Fibroblast of lung (primary cell): ENCODE results near the gene RGS7. TPM values are rescaled to one million over a fixed set of nuclear protein-coding genes. Genes with fewer than 3 reads are reported as not detected.

ENCODE experiments used
- DNase-seq, 2 donors: peaks; one replicate each; pipeline versions ENCODE4 v3.0.0 to v3.0.0-alpha.2; 2010; ENCODE audit warnings: low read depth in 2 of 2
- H2AFZ ChIP-seq: 2 replicates; pipeline ENCODE4 v1.5.1; 2012; ENCODE audit warnings: low read length, control low read depth, inconsistent platforms
- H3K27ac ChIP-seq: 2 replicates; pipeline ENCODE4 v1.5.1; 2011; ENCODE audit warnings: low read length, control low read depth; ENCODE audit not compliant: insufficient read depth
- H3K27me3 ChIP-seq: 2 replicates; pipeline ENCODE4 v1.5.1; 2011; ENCODE audit warnings: mild to moderate bottlenecking, low read length; ENCODE audit not compliant: control insufficient read depth, insufficient read depth
- H3K36me3 ChIP-seq: 2 replicates; pipeline ENCODE4 v1.5.1; 2011; ENCODE audit warnings: low read length; ENCODE audit not compliant: control insufficient read depth, insufficient read depth
- H3K4me1 ChIP-seq: 2 replicates; pipeline ENCODE4 v1.5.1; 2011; ENCODE audit warnings: low read length; ENCODE audit not compliant: control insufficient read depth, insufficient read depth; ENCODE audit errors: extremely low read depth
- H3K4me2 ChIP-seq: 2 replicates; pipeline ENCODE4 v1.5.1; 2011; ENCODE audit warnings: low read length, control low read depth; ENCODE audit not compliant: insufficient read depth; ENCODE audit errors: extremely low read depth
- H3K4me3 ChIP-seq, 4 experiments: fragments of 200-600 bp in 1 of 4; sonication (generic) in 1 of 4; replicated peaks in 1 of 4; 2 replicates each; pipeline ENCODE4 v1.5.1; 2011 to 2016; ENCODE audit warnings: low read length in 4 of 4, low read depth in 3 of 4, mild to moderate bottlenecking in 3 of 4, control low read depth in 2 of 4, inconsistent platforms in 1 of 4, mixed read lengths in 1 of 4; ENCODE audit not compliant: insufficient read depth in 1 of 4; ENCODE audit errors: control extremely low read depth in 1 of 4
- H3K79me2 ChIP-seq: 2 replicates; pipeline ENCODE4 v1.5.1; 2012; ENCODE audit warnings: mild to moderate bottlenecking, low read length, inconsistent platforms; ENCODE audit not compliant: control insufficient read depth, insufficient read depth
- H3K9ac ChIP-seq: 2 replicates; pipeline ENCODE4 v1.5.1; 2011; ENCODE audit warnings: mild to moderate bottlenecking, low read length, control low read depth; ENCODE audit not compliant: insufficient read depth
- H3K9me3 ChIP-seq: 2 replicates; pipeline ENCODE4 v1.5.1; 2012; ENCODE audit warnings: low read depth, low read length; ENCODE audit not compliant: control insufficient read depth, insufficient read depth
- H4K20me1 ChIP-seq: 2 replicates; pipeline ENCODE4 v1.5.1; 2011; ENCODE audit warnings: low read length; ENCODE audit not compliant: control insufficient read depth, insufficient read depth; ENCODE audit errors: extremely low read depth
- CTCF ChIP-seq, 2 donors: IDR thresholded peaks in 1 of 2; conservative IDR thresholded peaks in 1 of 2; 1 replicate in 1 of 2; 2 replicates in 1 of 2; pipeline ENCODE4 v1.5.1; 2011 to 2012; ENCODE audit warnings: low read length in 2 of 2, control low read depth in 1 of 2, inconsistent platforms in 1 of 2, low read depth in 1 of 2, mild to moderate bottlenecking in 1 of 2
- EZH2 ChIP-seq: IDR thresholded peaks from 2 replicates; pipeline ENCODE4 v1.5.1; 2012; ENCODE audit warnings: low read length, control low read depth, mild to moderate bottlenecking; ENCODE audit errors: missing control alignments
- polyA plus RNA-seq, 2 donors: library from polyadenylated mRNA; depleted of rRNA in 1 of 2; stranded (reverse) in 1 of 2; unstranded in 1 of 2; fragments of >200 nt; gene quantifications; 2 replicates each; pipeline ENCODE4 v1.2.1, GENCODE V29; 2011 to 2012; ENCODE audit warnings: missing spikeins in 1 of 2
- total RNA-seq: library from RNA; depleted of rRNA; stranded (reverse); fragments of >200 nt; gene quantifications from 2 replicates; pipeline ENCODE4 v1.2.1, GENCODE V29; 2014

The RGS7 gene
- total and polyA plus RNA-seq, 2 donors (not counting 1 experiment from before 2014, with no cell fraction given) = 3.6 to 4.2 TPM

- no peak for DNase-seq
- no peaks in the 10 kb centered on the region for H3K27me3 ChIP-seq
- no peak overlapping the region for H2AFZ ChIP-seq
- no peak overlapping the region for H3K9ac ChIP-seq
- H3K9me3 ChIP-seq = no peaks in the 10 kb centered on the region
- no peaks in the 10 kb centered on the region for H3K4me1 ChIP-seq
- no peak overlapping the region for H3K4me3 ChIP-seq
- H3K4me2 ChIP-seq = no peak overlapping the region
- no peak overlapping the region for H3K27ac ChIP-seq
- TF ChIP-seq CTCF (conservative IDR thresholded peaks at IDR 0.05 in 1 of 2, IDR thresholded peaks at IDR 0.05 in 1 of 2; ENCODE audit: low read depth in 1 of 2, low read length in 2 of 2) = no peak
- no peak for TF ChIP-seq EZH2
- no peaks in the 10 kb centered on the region for H4K20me1 ChIP-seq
- no peaks in the 10 kb centered on the region for H3K36me3 ChIP-seq
- H3K79me2 ChIP-seq = no peaks in the 10 kb centered on the region
Measured at GRCh38 chr1:240772131-240772530, 584.9 kb downstream of the RGS7 start.

- Histone ChIP-seq H3K4me3 (no peak overlapping the region), H3K27ac (no peak overlapping the region), H3K9ac (no peak overlapping the region), H3K27me3 (no peaks in the 10 kb centered on the region), H4K20me1 (no peaks in the 10 kb centered on the region), H3K9me3 (no peaks in the 10 kb centered on the region), H3K4me1 (peaks cover 3% of the 10 kb centered on the region), H3K79me2 (no peaks in the 10 kb centered on the region), H3K36me3 (no peaks in the 10 kb centered on the region), H2AFZ (no peak overlapping the region), H3K4me2 (no peak overlapping the region)
- TF ChIP-seq CTCF (conservative IDR thresholded peaks at IDR 0.05 in 1 of 2, IDR thresholded peaks at IDR 0.05 in 1 of 2; ENCODE audit: low read depth in 1 of 2, low read length in 2 of 2) (no peak), EZH2 (no peak)
- no peak for DNase-seq
Measured at GRCh38 chr1:240771450-240771849, 585.6 kb downstream of the RGS7 start.

- Histone ChIP-seq H3K79me2 (no peaks in the 10 kb centered on the region), H4K20me1 (no peaks in the 10 kb centered on the region), H3K9me3 (no peaks in the 10 kb centered on the region), H3K9ac (no peak overlapping the region), H3K4me2 (no peak overlapping the region), H3K4me3 (no peak overlapping the region), H3K27ac (no peak overlapping the region), H3K4me1 (peaks cover 3% of the 10 kb centered on the region), H3K36me3 (no peaks in the 10 kb centered on the region), H2AFZ (no peak overlapping the region), H3K27me3 (no peaks in the 10 kb centered on the region)
- DNase-seq = no peak
- TF ChIP-seq CTCF (conservative IDR thresholded peaks at IDR 0.05 in 1 of 2, IDR thresholded peaks at IDR 0.05 in 1 of 2; ENCODE audit: low read depth in 1 of 2, low read length in 2 of 2) (no peak), EZH2 (no peak)
Measured at GRCh38 chr1:240768979-240769378, 588.0 kb downstream of the RGS7 start.
